HG03139 (cell line): ENCODE data around the gene BRMS1.

Experiments
- ATAC-seq: cut with Tn5 transposase; IDR thresholded peaks from one replicate; pipeline ENCODE4 v1.9.1; 2021; ENCODE audit not compliant: unreplicated experiment

BRMS1 gene

DNA sequence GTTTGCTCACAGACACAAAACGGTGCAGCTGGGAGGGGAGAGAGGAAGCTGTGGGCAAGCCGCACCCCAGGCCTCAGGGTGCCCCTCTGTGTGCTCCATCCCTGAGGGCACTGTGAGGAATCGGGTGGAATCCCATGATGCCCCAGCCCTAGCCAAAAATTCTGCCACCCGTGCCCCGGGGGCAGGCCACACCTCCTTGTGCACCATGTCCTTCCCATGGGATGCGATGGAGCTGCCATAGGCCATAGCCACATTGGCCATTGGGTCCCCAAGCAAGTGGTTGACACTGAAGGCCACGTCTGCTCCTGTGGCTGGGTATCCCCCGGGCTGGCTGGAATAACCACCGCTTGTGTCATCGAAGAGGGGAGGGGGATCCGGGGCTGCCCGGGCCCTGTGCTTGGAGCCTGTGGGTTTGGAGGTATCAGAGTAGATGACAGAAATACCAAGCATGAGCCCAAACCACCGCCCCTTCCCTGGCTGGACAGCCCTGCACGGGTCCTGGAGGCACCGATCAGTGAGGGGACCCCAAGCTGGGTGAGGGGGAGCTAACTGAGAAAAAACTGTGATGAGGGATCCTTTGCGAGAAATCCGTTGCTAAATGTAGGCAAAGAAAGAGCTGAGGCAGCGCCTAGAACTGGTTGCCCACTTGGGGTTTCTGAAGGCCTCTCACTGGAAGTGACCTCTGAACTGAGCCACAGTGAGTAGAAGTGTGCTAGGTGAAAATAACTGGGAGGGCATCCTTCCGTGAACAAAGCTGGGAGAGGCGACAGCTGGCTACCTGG is 56.8 kb downstream of the BRMS1 start:
- ATAC-seq: no peak
